Measurements from ENCODE around the gene ANKRD16. TPM values are rescaled to one million over a fixed set of nuclear protein-coding genes. Genes with fewer than 3 reads are reported as not detected.
A peak's percentile ranks its signal among the peaks of the same experiment; 100 is the strongest.
"Not testable (repeated sequence)": the region's sequence is repeated elsewhere in the genome, so short reads cannot be mapped to it uniquely, and the experiment has no call there.

The ANKRD16 gene
- total RNA-seq: 9.4 TPM

DNA sequence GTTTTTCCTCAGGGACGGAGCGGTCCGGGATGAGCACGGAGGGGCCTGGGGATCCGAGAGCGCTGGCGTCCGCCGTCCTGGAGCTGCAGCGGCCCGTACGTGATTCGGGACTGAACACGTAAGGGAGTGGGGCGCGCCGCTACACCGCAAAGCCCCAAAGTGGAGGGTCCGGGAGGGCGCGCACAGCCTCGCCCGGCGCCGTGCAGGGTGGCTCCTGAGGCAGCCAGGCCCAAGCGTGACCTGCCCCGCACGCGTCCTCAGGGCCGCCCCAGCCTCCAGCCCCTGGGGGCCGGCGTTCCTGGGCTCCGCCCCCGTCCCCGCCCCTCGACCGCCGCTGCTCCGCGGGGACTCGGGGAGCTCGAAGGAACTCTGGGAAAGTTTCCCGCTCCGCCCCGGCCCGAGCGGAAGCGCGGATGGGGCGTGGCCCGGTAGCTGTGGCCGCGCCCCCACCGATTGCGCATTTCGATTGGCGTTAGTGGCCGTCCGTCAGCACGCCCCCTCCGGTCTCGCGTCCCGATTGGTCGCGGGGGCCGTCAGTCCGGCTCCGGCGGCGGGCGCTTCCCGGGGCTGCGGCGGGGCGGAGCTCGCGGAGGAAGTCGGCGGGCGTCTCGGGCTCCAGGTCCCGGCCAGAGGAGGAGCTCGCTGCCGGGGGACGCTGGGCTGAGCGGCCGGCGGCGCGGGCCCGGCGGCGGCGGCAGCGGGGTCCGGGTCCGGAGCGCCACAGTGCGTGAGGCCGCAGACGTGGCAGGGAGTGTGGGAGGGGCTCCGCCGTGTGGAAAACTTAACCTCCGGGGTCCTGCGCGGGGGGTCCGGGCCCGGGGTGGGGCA is at the start of gene ANKRD16, which contains the start of gene FBH1:
Gene ANKRD16, minus strand, starts transcription at position 270 of the 828 bp plus-strand sequence. CDS start 539 bp downstream, outside the sequence.
Gene FBH1, plus strand, starts transcription at position 620 of the 828 bp plus-strand sequence. Its CDS starts 103 bp downstream, at position 723.
- DNase-seq: peak; percentile 99

GRCh38 chr10:5938291-5938690 is 48.6 kb upstream of the ANKRD16 start:
- DNase-seq: no peak

GRCh38 chr10:5937016-5937415 is 47.3 kb upstream of the ANKRD16 start:
- no peak for DNase-seq

GRCh38 chr10:5935628-5936027 is 45.9 kb upstream of the ANKRD16 start:
- DNase-seq: no peak

GRCh38 chr10:5933909-5934546 is 44.3 kb upstream of the ANKRD16 start:
- DNase-seq: no peak

- DNase-seq: no peak
Observed at GRCh38 chr10:5932345-5932744, 42.7 kb upstream of the ANKRD16 start.

GRCh38 chr10:5930272-5930671 is 40.6 kb upstream of the ANKRD16 start:
- no peak for DNase-seq

- DNase-seq: no peak
Observed at GRCh38 chr10:5929442-5929841, 39.7 kb upstream of the ANKRD16 start.

GRCh38 chr10:5927306-5927705 is 37.6 kb upstream of the ANKRD16 start:
- DNase-seq: peak; percentile 48

DNA sequence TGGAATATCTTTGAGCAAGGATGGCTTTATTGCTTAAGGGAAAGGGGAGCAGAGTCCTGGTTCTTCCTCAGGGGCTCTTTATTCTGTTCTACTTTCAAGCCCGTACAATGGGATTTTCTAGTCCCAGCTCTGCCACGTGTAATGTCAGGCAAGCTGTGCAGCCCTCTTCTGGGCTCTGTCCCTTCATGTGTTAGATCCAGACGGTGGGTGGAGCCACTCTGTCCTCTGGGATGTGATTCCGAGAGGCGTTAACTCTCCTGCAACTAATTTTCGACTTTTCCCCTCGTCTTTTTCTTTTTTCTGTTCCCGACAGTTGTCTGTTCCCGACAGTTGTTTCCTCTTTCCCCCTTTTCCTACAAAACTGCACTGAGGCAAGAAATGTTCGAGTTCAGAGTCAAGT is 35.2 kb upstream of the ANKRD16 start:
- no peak for DNase-seq

- no peak for DNase-seq
Observed at GRCh38 chr10:5921746-5922145, 32.1 kb upstream of the ANKRD16 start.

- no peak for DNase-seq
Observed at GRCh38 chr10:5919568-5919967, 29.9 kb upstream of the ANKRD16 start.

DNA sequence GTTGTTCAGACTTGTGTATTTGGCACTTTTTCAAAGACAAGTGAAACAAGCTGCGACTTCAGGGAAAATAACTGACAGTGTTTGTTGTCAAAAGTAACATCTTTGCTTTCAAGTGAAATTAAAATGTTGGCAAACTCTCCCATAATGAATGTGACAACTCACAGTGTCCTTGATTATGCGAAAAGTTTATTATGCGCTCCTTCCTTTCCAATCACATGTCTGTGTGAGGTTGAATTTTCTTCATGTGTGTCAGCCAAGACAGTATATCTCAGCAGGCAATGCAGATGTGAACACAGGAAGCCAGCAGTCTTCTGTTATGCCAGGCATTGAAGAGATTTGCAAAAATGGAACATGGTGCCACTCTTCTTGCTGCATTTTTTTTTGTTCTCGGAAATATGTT is 29.1 kb upstream of the ANKRD16 start:
- DNase-seq: no peak

GRCh38 chr10:5917305-5917704 is 27.6 kb upstream of the ANKRD16 start:
- no peak for DNase-seq

- no peak for DNase-seq
Observed at GRCh38 chr10:5915451-5915850, 25.8 kb upstream of the ANKRD16 start.

DNA sequence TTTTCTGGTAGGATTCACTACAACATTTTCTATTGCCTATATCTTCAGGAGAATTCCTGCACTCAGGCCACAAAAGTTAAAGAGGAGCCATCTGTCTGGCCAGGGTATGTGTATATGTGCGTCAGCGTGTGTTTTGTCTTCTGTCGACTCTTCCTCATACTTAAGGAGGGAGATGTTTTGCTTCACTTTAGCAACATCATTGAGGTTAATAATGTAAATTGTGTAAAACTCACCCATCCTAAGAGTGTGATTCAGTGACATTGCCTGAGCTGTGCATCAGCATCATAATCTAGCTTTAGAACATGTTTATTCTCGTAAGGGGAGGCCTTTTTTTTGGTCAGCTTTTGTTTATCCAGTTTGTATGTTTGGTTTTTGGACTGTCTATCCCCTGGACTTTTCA is 24.0 kb upstream of the ANKRD16 start:
- no peak for DNase-seq

- no peak for DNase-seq
Observed at GRCh38 chr10:5911670-5912069, 22.0 kb upstream of the ANKRD16 start.

DNA sequence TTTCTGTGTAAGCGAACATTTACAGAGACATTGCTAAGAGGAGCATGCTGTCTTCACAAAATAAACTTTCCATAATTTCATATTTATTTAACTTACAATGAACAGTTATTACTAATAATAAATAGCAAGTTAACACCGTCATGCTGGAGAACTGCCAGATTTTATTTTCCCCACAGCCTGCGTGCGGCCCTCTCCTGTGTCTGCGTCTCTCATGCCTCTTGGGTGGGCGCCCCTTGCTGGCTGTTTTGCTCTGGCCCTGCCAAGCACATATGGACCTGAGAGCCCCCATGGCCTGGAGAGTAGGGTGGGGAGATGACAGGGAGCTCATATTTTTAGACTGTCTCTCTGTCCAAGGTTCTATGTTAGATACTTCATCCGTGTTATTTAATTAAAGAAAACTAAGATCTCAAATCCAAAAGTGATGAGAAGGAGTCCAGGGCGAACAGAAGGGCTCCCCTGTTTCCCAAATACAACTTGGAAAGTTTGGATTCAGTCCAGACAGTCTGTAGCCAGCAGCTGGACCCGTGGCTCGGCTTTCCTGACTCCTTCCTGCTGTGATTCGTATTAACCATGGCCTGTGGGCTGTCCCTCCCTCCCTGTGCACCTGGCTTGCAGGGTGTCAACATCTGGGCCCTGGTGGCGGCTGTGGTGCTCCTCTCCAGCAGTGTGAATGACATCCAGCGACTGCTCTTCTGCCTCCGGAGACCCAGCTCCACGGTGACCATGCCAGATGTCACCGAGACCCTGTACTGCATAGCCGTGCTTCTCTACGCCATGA is 20.8 kb upstream of the ANKRD16 start:
- DNase-seq: peak; percentile 86

- not testable (repeated sequence) for DNase-seq
Observed at GRCh38 chr10:5908676-5909075, 19.0 kb upstream of the ANKRD16 start.

DNA sequence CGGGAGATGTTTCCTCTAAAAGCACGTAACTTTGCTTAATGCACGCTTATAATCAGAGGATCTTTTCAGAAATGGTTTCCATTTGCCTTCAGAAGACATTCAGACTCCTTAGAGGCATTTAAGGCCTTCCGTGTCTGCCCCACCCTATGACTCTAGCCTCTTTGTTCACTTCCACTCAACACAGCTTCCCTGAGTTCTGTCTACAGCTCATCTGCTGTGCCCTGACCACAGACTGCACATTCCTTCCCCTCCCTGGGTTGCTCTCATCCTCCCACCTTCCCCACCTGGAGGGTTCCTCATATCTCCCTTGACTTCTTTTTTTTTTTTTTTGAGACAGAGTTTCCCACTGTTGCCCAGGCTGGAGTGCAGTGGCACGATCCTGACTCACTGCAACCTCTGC is 17.0 kb upstream of the ANKRD16 start:
- no peak for DNase-seq

DNA sequence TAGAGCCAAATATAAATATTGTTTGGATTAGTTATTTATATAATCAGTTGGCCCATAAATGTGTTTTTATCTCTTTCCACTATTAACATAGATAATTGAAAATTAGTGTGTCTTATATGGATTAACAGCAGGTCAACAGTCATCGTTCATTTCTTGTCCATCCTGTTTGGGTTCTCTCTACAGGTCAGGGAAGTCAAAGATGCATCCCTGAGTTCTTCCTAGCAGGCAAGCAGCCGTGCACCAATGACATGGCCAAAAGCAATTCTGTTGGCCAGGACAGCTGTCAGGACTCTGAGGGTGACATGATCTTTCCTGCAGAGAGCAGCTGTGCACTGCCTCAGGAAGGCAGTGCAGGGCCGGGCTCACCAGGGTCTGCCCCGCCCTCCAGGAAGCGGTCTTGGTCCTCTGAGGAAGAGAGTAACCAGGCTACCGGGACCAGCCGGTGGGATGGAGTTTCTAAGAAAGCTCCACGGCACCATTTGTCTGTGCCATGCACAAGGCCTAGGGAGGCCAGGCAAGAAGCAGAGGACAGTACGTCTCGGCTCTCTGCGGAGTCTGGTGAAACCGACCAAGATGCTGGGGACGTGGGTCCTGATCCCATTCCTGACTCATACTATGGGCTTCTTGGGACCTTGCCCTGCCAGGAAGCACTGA is 16.3 kb upstream of the ANKRD16 start:
- DNase-seq: peak; percentile 77

DNA sequence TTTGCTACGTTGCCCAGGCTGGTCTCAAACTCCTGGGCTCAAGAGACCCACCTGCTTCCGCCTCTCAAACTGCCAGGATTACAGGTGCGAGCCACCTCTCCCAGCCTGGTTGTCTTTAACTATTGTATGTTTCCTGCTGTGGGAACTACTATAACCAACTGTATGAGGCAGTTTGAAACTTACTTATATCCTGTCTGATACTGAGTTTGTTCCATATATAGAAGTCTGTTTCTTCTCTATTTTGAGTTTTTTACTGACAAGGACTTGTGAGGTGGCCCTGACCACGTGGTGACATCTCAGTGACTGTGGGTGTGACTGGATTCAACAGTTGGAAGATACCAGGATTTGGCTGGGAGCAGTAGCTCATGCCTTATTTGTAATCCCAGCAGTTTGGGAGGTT is 14.5 kb upstream of the ANKRD16 start:
- no peak for DNase-seq
